NOMO-1 (cell line): ENCODE measurements around the gene IKBKE.

Source experiments
- DNase-seq, 2 experiments: peaks; one replicate each; lab custom pipeline; 2025; ENCODE audit not compliant: unreplicated experiment in 2 of 2; lab: John Stamatoyannopoulos, UW

The IKBKE gene

GRCh38 chr1:206538086-206538770 is 68.0 kb downstream of the IKBKE start:
- DNase-seq, result no peak

- DNase-seq, result no peak
Measured at GRCh38 chr1:206538901-206539640, 68.8 kb downstream of the IKBKE start.

- DNase-seq, result no peak
Measured at GRCh38 chr1:206540044-206540780, 69.9 kb downstream of the IKBKE start.

- no peak for DNase-seq
Measured at GRCh38 chr1:206541236-206541833, 71.1 kb downstream of the IKBKE start.

- DNase-seq, result peak; percentile 34 to 43
Measured at GRCh38 chr1:206544562-206545257, 74.4 kb downstream of the IKBKE start.

- DNase-seq, result no peak
Measured at GRCh38 chr1:206545351-206545750, 75.1 kb downstream of the IKBKE start.
